CD4-positive, alpha-beta T cell (primary cell): ENCODE results near the gene ARL8A. TPM values are rescaled to one million over a fixed set of nuclear protein-coding genes. Genes with fewer than 3 reads are reported as not detected.

Source experiments
- ATAC-seq: fragments of 200-7000 bp; cut with Tn5 transposase; one replicate; pipeline ENCODE4 v1.10.0; 2022; ENCODE audit warnings: mild to moderate bottlenecking; ENCODE audit not compliant: poor library complexity
- CTCF ChIA-PET: fragments of 350-600 bp; sonication (Branson Sonifier 250); formaldehyde crosslinking; loops from one replicate; lab custom pipeline; 2021; ENCODE audit warnings: antibody characterized with exemption, inconsistent platforms; lab: Charles Lee
- POLR2A ChIA-PET: fragments of 350-600 bp; sonication (Branson Sonifier 250); formaldehyde crosslinking; loops from one replicate; lab custom pipeline; 2021; ENCODE audit warnings: antibody characterized with exemption, inconsistent platforms; lab: Charles Lee
- DNase-seq, 14 experiments: peaks; one replicate each; pipeline ENCODE4 v3.0.0-alpha.2; 2013 to 2020; ENCODE audit warnings: mixed read lengths in 2 of 14
- H3K27ac ChIP-seq, 2 donors: one replicate each; pipeline versions ENCODE4 v1.5.1 to v1.7.0; 2013; ENCODE audit warnings: low read length in 2 of 2, low read depth in 1 of 2, mild to moderate bottlenecking in 1 of 2
- H3K27me3 ChIP-seq, 2 experiments: 1 replicate in 1 of 2; 2 replicates in 1 of 2; pipeline versions ENCODE4 v1.6.1 to v1.7.0; 2013; ENCODE audit warnings: low read length in 2 of 2, control low read depth in 1 of 2, mild to moderate bottlenecking in 1 of 2, moderate library complexity in 1 of 2; ENCODE audit not compliant: insufficient read depth in 2 of 2, control insufficient read depth in 1 of 2
- H3K36me3 ChIP-seq: one replicate; pipeline ENCODE4 v1.6.1; 2013; ENCODE audit warnings: low read length, control low read depth; ENCODE audit not compliant: insufficient read depth
- H3K4me1 ChIP-seq: one replicate; pipeline ENCODE4 v1.6.1; 2013; ENCODE audit warnings: low read length, control low read depth; ENCODE audit not compliant: insufficient read depth
- H3K4me3 ChIP-seq: one replicate; pipeline ENCODE4 v1.5.1; 2013; ENCODE audit warnings: mild to moderate bottlenecking, low read length, moderate library complexity
- H3K9me3 ChIP-seq, 2 experiments: 1 replicate in 1 of 2; 2 replicates in 1 of 2; pipeline versions ENCODE4 v1.6.1 to v1.7.0; 2013; ENCODE audit warnings: low read length in 2 of 2, mild to moderate bottlenecking in 2 of 2, control low read depth in 1 of 2, moderate library complexity in 1 of 2; ENCODE audit not compliant: control insufficient read depth in 1 of 2, insufficient read depth in 1 of 2
- H3K27ac Mint-ChIP-seq: one replicate; pipeline ENCODE4 v1.8.0; 2020; ENCODE audit warnings: mixed read lengths
- H3K27me3 Mint-ChIP-seq: one replicate; pipeline ENCODE4 v1.8.0; 2021; ENCODE audit warnings: mixed read lengths
- H3K36me3 Mint-ChIP-seq: one replicate; pipeline ENCODE4 v1.8.0; 2021; ENCODE audit warnings: low read depth, mixed read lengths
- H3K4me1 Mint-ChIP-seq: one replicate; pipeline ENCODE4 v1.8.0; 2021; ENCODE audit warnings: low read depth, mixed read lengths
- H3K4me3 Mint-ChIP-seq: one replicate; pipeline ENCODE4 v1.8.0; 2020; ENCODE audit warnings: mild to moderate bottlenecking, mixed read lengths
- H3K9me3 Mint-ChIP-seq: one replicate; pipeline ENCODE4 v1.8.0; 2020; ENCODE audit warnings: mixed read lengths
- CTCF ChIP-seq: fragments of 200-600 bp; IDR thresholded peaks from one replicate; pipeline ENCODE4 v1.8.0; 2022; ENCODE audit warnings: antibody characterized with exemption, mild to moderate bottlenecking
- intact Hi-C, 2 experiments: fragments of 100-400 bp; cut with DNase I in 1 of 2; cut with micrococcal nuclease in 1 of 2; formaldehyde crosslinking; loops; one replicate each; pipeline versions ENCODE4 v1.15.1 to v1.9.0; 2023 to 2025; cut with DNase I, micrococcal nuclease
- total RNA-seq, 174 experiments: library from RNA in 2 of 174; stranded (reverse) in 2 of 174; gene quantifications; one replicate each; pipeline ENCODE4 v1.2.3 and lab custom pipeline; 2021 to 2026

Gene ARL8A
- total RNA-seq, 2 experiments from 2014 or later: 73.5 to 73.8 TPM

- ATAC-seq (no peak), DNase-seq (no peak)
- ChIA-PET POLR2A (interaction anchor here (0.6 kb wide), 1 partner anchor 22 kb away, joined by 4 read pairs; no protein-coding TSS in a partner anchor), CTCF (no interaction called here)
- Mint-ChIP-seq H3K36me3 (peaks cover 35% of the 10 kb centered on the region), H3K4me3 (peak overlapping the region; percentile 69), H3K27me3 (no peaks in the 10 kb centered on the region), H3K9me3 (no peaks in the 10 kb centered on the region), H3K27ac (peak overlapping the region; percentile 62), H3K4me1 (peaks cover 53% of the 10 kb centered on the region)
- Histone ChIP-seq H3K27ac (no peak overlapping the region), H3K27me3 (no peaks in the 10 kb centered on the region), H3K36me3 (peaks cover 31% of the 10 kb centered on the region), H3K9me3 (no peaks in the 10 kb centered on the region), H3K4me1 (peaks cover 39% of the 10 kb centered on the region), H3K4me3 (no peak overlapping the region)
- intact Hi-C loops: loop anchor here in 1 of 2 experiments (10.0 kb wide), 2 partner anchors 744 to 986 kb away; partner anchors contain the start of genes RABIF and TMEM9
- TF ChIP-seq CTCF: no peak
Measured at GRCh38 chr1:202140833-202141232, 3.7 kb downstream of the ARL8A start.

GRCh38 chr1:202135221-202135721, 9.3 kb downstream of the ARL8A start:
- DNase-seq: peak in 12 of 14 experiments; percentile 28 to 79 (median 42)
- H3K27ac Mint-ChIP-seq: peak overlapping the region; percentile 1
- no peak overlapping the region for H3K27ac ChIP-seq
- no peak overlapping the region for H3K4me3 ChIP-seq
- H3K9me3 Mint-ChIP-seq: no peaks in the 10 kb centered on the region
- no peaks in the 10 kb centered on the region for H3K9me3 ChIP-seq
- peaks cover 18% of the 10 kb centered on the region for H3K4me1 Mint-ChIP-seq
- H3K36me3 ChIP-seq: peaks cover 55% of the 10 kb centered on the region
- no peak overlapping the region for H3K4me3 Mint-ChIP-seq
- H3K36me3 Mint-ChIP-seq: peaks cover 60% of the 10 kb centered on the region
- peaks cover 15% of the 10 kb centered on the region for H3K4me1 ChIP-seq
- ChIA-PET CTCF (interaction anchor here (0.5 to 1.9 kb wide), 6 partner anchors 8 to 239 kb away, joined by 3 to 6 read pairs (median 4); partner anchors contain the start of genes ARL8A and PTPN7), POLR2A (interaction anchor here (1.2 to 1.6 kb wide), 2 partner anchors 9 to 25 kb away, joined by 3 to 5 read pairs; partner anchors contain the start of genes ARL8A and PTPN7)
- intact Hi-C loops: loop anchor here (2.0 to 5.0 kb wide), 3 partner anchors 238 to 258 kb away; no protein-coding TSS in a partner anchor
- peak; percentile 95 for ATAC-seq
- no peaks in the 10 kb centered on the region for H3K27me3 Mint-ChIP-seq
- H3K27me3 ChIP-seq: no peaks in the 10 kb centered on the region
- peak; percentile 80 for TF ChIP-seq CTCF

- H3K4me3 ChIP-seq: no peak overlapping the region
- Mint-ChIP-seq H3K4me3 (no peak overlapping the region), H3K27me3 (no peaks in the 10 kb centered on the region), H3K36me3 (peaks cover 60% of the 10 kb centered on the region), H3K4me1 (peaks cover 18% of the 10 kb centered on the region), H3K27ac (peak overlapping the region; percentile 1), H3K9me3 (no peaks in the 10 kb centered on the region)
- ChIA-PET CTCF (interaction anchor here (0.5 to 1.9 kb wide), 6 partner anchors 9 to 239 kb away, joined by 3 to 6 read pairs (median 4); partner anchors contain the start of genes ARL8A and PTPN7), POLR2A (interaction anchor here (1.2 to 1.6 kb wide), 2 partner anchors 10 to 26 kb away, joined by 3 to 5 read pairs; partner anchors contain the start of genes ARL8A and PTPN7)
- DNase-seq (no peak), ATAC-seq (no peak)
- no peaks in the 10 kb centered on the region for H3K9me3 ChIP-seq
- intact Hi-C loops: loop anchor here (2.0 to 5.0 kb wide), 3 partner anchors 237 to 257 kb away; no protein-coding TSS in a partner anchor
- H3K36me3 ChIP-seq: peaks cover 55% of the 10 kb centered on the region
- TF ChIP-seq CTCF: no peak
- H3K27me3 ChIP-seq: no peaks in the 10 kb centered on the region
- H3K27ac ChIP-seq: no peak overlapping the region
- H3K4me1 ChIP-seq: peaks cover 14% of the 10 kb centered on the region
Measured at GRCh38 chr1:202134645-202135172, 9.8 kb downstream of the ARL8A start.
